A172 (cell line): Measurements from ENCODE around the gene PDPR. TPM values are rescaled to one million over a fixed set of nuclear protein-coding genes. Genes with fewer than 3 reads are reported as not detected.
"Not testable (repeated sequence)": the region's sequence is repeated elsewhere in the genome, so short reads cannot be mapped to it uniquely, and the experiment has no call there.

ENCODE experiments used
- DNase-seq: peaks from one replicate; pipeline ENCODE4 v3.0.0-alpha.2; 2015; ENCODE audit warnings: low spot score
- total RNA-seq: library from RNA; depleted of rRNA; stranded (reverse); fragments of >200 nt; shearing (Covaris generic); gene quantifications from 2 replicates; pipeline ENCODE4 v1.2.3, GENCODE V29; 2014

Gene PDPR
- total RNA-seq, 1 experiment from 2014 or later = 16.6 TPM

GRCh38 chr16:70127706-70128105 is 13.6 kb downstream of the PDPR start:
- DNase-seq = not testable (repeated sequence)

GRCh38 chr16:70128844-70129243 is 14.7 kb downstream of the PDPR start:
- DNase-seq = not testable (repeated sequence)

- not testable (repeated sequence) for DNase-seq
Observed at GRCh38 chr16:70135796-70136195, 21.7 kb downstream of the PDPR start.

GRCh38 chr16:70136595-70136994 is 22.5 kb downstream of the PDPR start:
- DNase-seq = not testable (repeated sequence)

- DNase-seq = not testable (repeated sequence)
Observed at GRCh38 chr16:70142739-70143138, 28.6 kb downstream of the PDPR start.

- not testable (repeated sequence) for DNase-seq
Observed at GRCh38 chr16:70143231-70143895, 29.2 kb downstream of the PDPR start.

GRCh38 chr16:70147853-70148252 is 33.7 kb downstream of the PDPR start:
- not testable (repeated sequence) for DNase-seq

- not testable (repeated sequence) for DNase-seq
Observed at GRCh38 chr16:70148453-70148852, 34.3 kb downstream of the PDPR start.

- not testable (repeated sequence) for DNase-seq
Observed at GRCh38 chr16:70149296-70149695, 35.2 kb downstream of the PDPR start.

GRCh38 chr16:70151391-70151790 is 37.3 kb downstream of the PDPR start:
- DNase-seq = no peak

GRCh38 chr16:70151941-70152509 is 37.9 kb downstream of the PDPR start:
- peak; percentile 52 for DNase-seq

- DNase-seq = no peak
Observed at GRCh38 chr16:70152578-70153302, 38.6 kb downstream of the PDPR start.

- not testable (repeated sequence) for DNase-seq
Observed at GRCh38 chr16:70154736-70155135, 40.6 kb downstream of the PDPR start.

GRCh38 chr16:70156207-70156978 is 42.3 kb downstream of the PDPR start:
- DNase-seq = no peak

- no peak for DNase-seq
Observed at GRCh38 chr16:70157105-70157476, 43.0 kb downstream of the PDPR start.

- DNase-seq = no peak
Observed at GRCh38 chr16:70157477-70158260, 43.5 kb downstream of the PDPR start.

GRCh38 chr16:70158261-70158939 is 44.3 kb downstream of the PDPR start:
- no peak for DNase-seq

- no peak for DNase-seq
Observed at GRCh38 chr16:70159355-70160348, 45.5 kb downstream of the PDPR start.

- no peak for DNase-seq
Observed at GRCh38 chr16:70160388-70160787, 46.3 kb downstream of the PDPR start.
